IMR-90 (cell line): Measurements from ENCODE around the gene ABCC5. TPM values are rescaled to one million over a fixed set of nuclear protein-coding genes. Genes with fewer than 3 reads are reported as not detected.

ENCODE experiments used
- ATAC-seq: fragments of 200-7000 bp; cut with Tn5 transposase; 2 replicates; pipeline ENCODE4 v1.9.1; 2020; ENCODE audit warnings: low read depth, mild to moderate bottlenecking, moderate library complexity
- BruUV-seq: library from RNA; stranded (reverse); fragments of 400-500 nt; replicated peaks from 2 replicates; lab custom pipeline; 2021; lab: Mats Ljungman, UMichigan
- CTCF ChIA-PET: fragments of 300-600 bp; formaldehyde crosslinking; extraction: SDS; loops from one replicate; lab custom pipeline; 2021; ENCODE audit warnings: antibody characterized with exemption; lab: Yijun Ruan, JAX
- POLR2A ChIA-PET: fragments of 300-600 bp; sonication (Branson Sonifier 250); formaldehyde crosslinking; loops from one replicate; lab custom pipeline; 2022; ENCODE audit warnings: antibody characterized with exemption; ENCODE audit not compliant: unreplicated experiment; lab: Charles Lee
- DNase-seq: peaks from one replicate; pipeline ENCODE4 v3.0.0; 2013
- H2AFZ ChIP-seq: replicated peaks from 2 replicates; pipeline ENCODE3; 2013; ENCODE audit warnings: low read length, mild to moderate bottlenecking; ENCODE audit not compliant: poor library complexity
- H2AK5ac ChIP-seq: 2 replicates; pipeline ENCODE4 v1.6.1; 2013; ENCODE audit warnings: low read depth, low read length, inconsistent platforms
- H2AK9ac ChIP-seq: replicated peaks from 2 replicates; pipeline ENCODE3; 2013; ENCODE audit warnings: mild to moderate bottlenecking, low read depth, low read length, moderate library complexity; ENCODE audit not compliant: poor library complexity
- H2BK120ac ChIP-seq: 2 replicates; pipeline ENCODE4 v1.6.1; 2013; ENCODE audit warnings: low read depth, low read length, inconsistent platforms
- H2BK15ac ChIP-seq: 3 replicates; pipeline ENCODE4 v1.6.1; 2013; ENCODE audit warnings: low read depth, low read length, inconsistent platforms
- H2BK20ac ChIP-seq: 2 replicates; pipeline ENCODE4 v1.6.1; 2013; ENCODE audit warnings: low read depth, mild to moderate bottlenecking, inconsistent platforms, low read length, moderate library complexity
- H2BK5ac ChIP-seq: 2 replicates; pipeline ENCODE4 v1.6.1; 2013; ENCODE audit warnings: mild to moderate bottlenecking, low read depth, low read length, inconsistent platforms; ENCODE audit not compliant: poor library complexity, severe bottlenecking
- H3K14ac ChIP-seq: replicated peaks from 2 replicates; pipeline ENCODE4 v1.6.1; 2013; ENCODE audit warnings: low read depth, low read length, inconsistent platforms
- H3K18ac ChIP-seq: 2 replicates; pipeline ENCODE4 v1.6.1; 2013; ENCODE audit warnings: low read depth, low read length, control low read depth
- H3K23ac ChIP-seq: 2 replicates; pipeline ENCODE4 v1.6.1; 2013; ENCODE audit warnings: low read depth, low read length, inconsistent platforms
- H3K27ac ChIP-seq: 2 replicates; pipeline ENCODE4 v1.5.1; 2013; ENCODE audit warnings: mild to moderate bottlenecking, control low read depth, low read length; ENCODE audit not compliant: insufficient read depth
- H3K27me3 ChIP-seq: 2 replicates; pipeline ENCODE4 v1.6.1; 2013; ENCODE audit warnings: low read length; ENCODE audit not compliant: control insufficient read depth, insufficient read depth
- H3K36me3 ChIP-seq: 2 replicates; pipeline ENCODE4 v1.6.1; 2013; ENCODE audit warnings: low read length, mixed read lengths; ENCODE audit not compliant: control insufficient read depth, insufficient read depth
- H3K4ac ChIP-seq: 2 replicates; pipeline ENCODE4 v1.6.1; 2013; ENCODE audit warnings: low read depth, low read length, inconsistent platforms
- H3K4me1 ChIP-seq: 2 replicates; pipeline ENCODE4 v1.6.1; 2013; ENCODE audit warnings: low read length, mixed read lengths; ENCODE audit not compliant: control insufficient read depth, insufficient read depth
- H3K4me2 ChIP-seq: 2 replicates; pipeline ENCODE4 v1.6.1; 2013; ENCODE audit warnings: low read depth, mild to moderate bottlenecking, control low read depth, low read length, moderate library complexity
- H3K4me3 ChIP-seq: 2 replicates; pipeline ENCODE4 v1.5.1; 2013; ENCODE audit warnings: low read depth, mild to moderate bottlenecking, control low read depth, low read length, moderate library complexity; ENCODE audit not compliant: insufficient read depth
- H3K56ac ChIP-seq: 2 replicates; pipeline ENCODE4 v1.6.1; 2013; ENCODE audit warnings: low read length, inconsistent platforms; ENCODE audit not compliant: insufficient read depth; ENCODE audit errors: extremely low read depth
- H3K79me1 ChIP-seq, 2 experiments: 2 replicates each; pipeline ENCODE4 v1.6.1; 2013; ENCODE audit warnings: low read length in 2 of 2, inconsistent platforms in 1 of 2, low read depth in 1 of 2
- H3K9ac ChIP-seq: 2 replicates; pipeline ENCODE4 v1.6.1; 2013; ENCODE audit warnings: low read depth, low read length, control low read depth
- H3K9me1 ChIP-seq: 2 replicates; pipeline ENCODE4 v1.6.1; 2013; ENCODE audit warnings: low read length, inconsistent platforms; ENCODE audit not compliant: insufficient read depth
- H3K9me3 ChIP-seq: 2 replicates; pipeline ENCODE4 v1.6.1; 2013; ENCODE audit warnings: low read length; ENCODE audit not compliant: control insufficient read depth, insufficient read depth
- H4K20me1 ChIP-seq: 2 replicates; pipeline ENCODE4 v1.6.1; 2013; ENCODE audit warnings: low read length, inconsistent platforms; ENCODE audit not compliant: insufficient read depth
- H4K5ac ChIP-seq: 2 replicates; pipeline ENCODE4 v1.6.1; 2013; ENCODE audit warnings: mild to moderate bottlenecking, low read depth, low read length, control low read depth
- H4K8ac ChIP-seq, 2 experiments: 2 replicates each; pipeline ENCODE4 v1.6.1; 2013; ENCODE audit warnings: low read depth in 2 of 2, low read length in 2 of 2, control low read depth in 1 of 2, inconsistent platforms in 1 of 2
- H4K91ac ChIP-seq: 2 replicates; pipeline ENCODE4 v1.6.1; 2013; ENCODE audit warnings: low read depth, low read length, inconsistent platforms; ENCODE audit not compliant: insufficient read depth
- BHLHE40 ChIP-seq: fragments of 150-350 bp; IDR thresholded peaks from 2 replicates; pipeline ENCODE4 v1.6.1; 2016; ENCODE audit warnings: mild to moderate bottlenecking, low read depth, low read length
- CEBPB ChIP-seq: IDR thresholded peaks from 2 replicates; pipeline ENCODE4 v1.6.1; 2012; ENCODE audit warnings: low read depth, low read length, improper control_type of control experiment
- CHD1 ChIP-seq: IDR thresholded peaks from 2 replicates; pipeline ENCODE4 v1.6.1; 2012; ENCODE audit warnings: low read depth, low read length, improper control_type of control experiment
- FOS ChIP-seq: fragments of 150-350 bp; IDR thresholded peaks from 2 replicates; pipeline ENCODE4 v1.6.1; 2016; ENCODE audit warnings: low read depth, low read length
- MAFK ChIP-seq: IDR thresholded peaks from 2 replicates; pipeline ENCODE4 v1.6.1; 2012; ENCODE audit warnings: low read depth, low read length, improper control_type of control experiment
- MAZ ChIP-seq: IDR thresholded peaks from 2 replicates; pipeline ENCODE4 v1.6.1; 2012; ENCODE audit warnings: low read depth, mild to moderate bottlenecking, low read length, improper control_type of control experiment, moderate library complexity, borderline replicate concordance
- MXI1 ChIP-seq: IDR thresholded peaks from 2 replicates; pipeline ENCODE4 v1.6.1; 2012; ENCODE audit warnings: low read depth, mild to moderate bottlenecking, low read length, moderate library complexity, borderline replicate concordance
- NFE2L2 ChIP-seq: fragments of 150-350 bp; IDR thresholded peaks from 2 replicates; pipeline ENCODE4 v1.6.1; 2016; ENCODE audit warnings: low read depth, mild to moderate bottlenecking, low read length
- POLR2A ChIP-seq: IDR thresholded peaks from 2 replicates; pipeline ENCODE4 v1.6.1; 2012; ENCODE audit warnings: mild to moderate bottlenecking, low read depth, low read length
- RAD21 ChIP-seq: IDR thresholded peaks from 2 replicates; pipeline ENCODE4 v1.6.1; 2012; ENCODE audit warnings: low read length, improper control_type of control experiment
- RCOR1 ChIP-seq: IDR thresholded peaks from 2 replicates; pipeline ENCODE4 v1.6.1; 2012; ENCODE audit warnings: mild to moderate bottlenecking, low read length, improper control_type of control experiment; ENCODE audit not compliant: insufficient replicate concordance
- SMC3 ChIP-seq: fragments of 150-350 bp; IDR thresholded peaks from 2 replicates; pipeline ENCODE4 v1.6.1; 2016; ENCODE audit warnings: low read depth, mild to moderate bottlenecking, antibody characterized with exemption, low read length, moderate library complexity
- WGBS, 2 experiments: methylation state at CpG; one replicate each; pipeline versions ENCODE4 v1.1.5 to v1.1.7; 2013; ENCODE audit warnings: missing lambda C conversion rate in 2 of 2; ENCODE audit not compliant: insufficient read length in 1 of 2; ENCODE audit errors: extremely low coverage in 2 of 2; 5-methylcytosine and 5-hydroxymethylcytosine counted together
- dilution Hi-C: fragments of 300-500 bp; cut with HindIII; formaldehyde crosslinking; loops from one replicate; pipeline ENCODE4 v1.14.3; 2018; ENCODE audit warnings: low sequenced_read_pairs; ENCODE audit not compliant: unreplicated experiment
- in situ Hi-C: fragments of 300-500 bp; cut with MboI; formaldehyde crosslinking; loops from 3 replicates; pipeline ENCODE4 v1.14.3; 2019; ENCODE audit warnings: low sequenced_read_pairs, inconsistent platforms, mixed read lengths
- intact Hi-C: fragments of 100-400 bp; cut with micrococcal nuclease; formaldehyde crosslinking; loops from 2 replicates; pipeline ENCODE4 v1.10.0; 2022
- polyA plus RNA-seq, 3 experiments: library from polyadenylated mRNA; depleted of rRNA; stranded (reverse); fragments of >200 nt; gene quantifications; 2 replicates each; pipeline ENCODE4 v1.2.3, GENCODE V29; 2012; ENCODE audit warnings: low replicate concordance in 1 of 3
- total RNA-seq: library from RNA; depleted of rRNA; stranded (reverse); fragments of >200 nt; gene quantifications from 2 replicates; pipeline ENCODE4 v1.2.3, GENCODE V29; 2012
- TF ChIP-seq, protein P1 (sequence below): conservative IDR thresholded peaks from 2 replicates; pipeline ENCODE4 v1.5.1; 2012; ENCODE audit warnings: mild to moderate bottlenecking, low read depth, low read length, improper control_type of control experiment
- TF ChIP-seq, protein P2 (sequence below): fragments of 150-350 bp; IDR thresholded peaks from 2 replicates; pipeline ENCODE4 v1.6.1; 2017; ENCODE audit warnings: mild to moderate bottlenecking, antibody characterized with exemption, low read length, low read depth

The ABCC5 gene
- total and polyA plus RNA-seq, 2 of the 4 experiments (the other 2 are of a cell fraction): 8.4 to 17.7 TPM

DNA sequence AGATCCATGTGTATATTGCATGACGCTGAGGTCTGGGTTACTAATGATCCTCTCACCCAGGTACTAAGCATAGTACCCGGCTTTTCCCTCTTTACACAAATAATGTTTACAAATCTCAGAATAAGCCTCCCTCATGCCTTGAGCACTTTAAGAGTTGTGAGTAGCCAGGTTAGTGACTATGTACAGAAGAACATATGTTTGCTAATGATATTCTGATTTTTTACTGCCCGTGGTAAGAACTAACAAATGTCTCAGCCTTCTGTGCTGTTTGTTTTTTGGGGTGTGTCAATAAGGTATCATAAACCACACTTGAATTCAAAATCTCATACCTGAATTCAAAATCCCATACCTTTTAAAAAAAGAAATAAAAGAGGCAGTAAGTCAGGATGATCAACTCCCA, 59.5 kb downstream of the ABCC5 start:
- H3K27me3 ChIP-seq: no peaks in the 10 kb centered on the region
- ATAC-seq (no peak), DNase-seq (no peak)
- in situ Hi-C loops (no loop called here), intact Hi-C loops (no loop called here), dilution Hi-C loops (no loop called here)
- no peak for TF ChIP-seq FOS
- TF ChIP-seq, protein P1, sequence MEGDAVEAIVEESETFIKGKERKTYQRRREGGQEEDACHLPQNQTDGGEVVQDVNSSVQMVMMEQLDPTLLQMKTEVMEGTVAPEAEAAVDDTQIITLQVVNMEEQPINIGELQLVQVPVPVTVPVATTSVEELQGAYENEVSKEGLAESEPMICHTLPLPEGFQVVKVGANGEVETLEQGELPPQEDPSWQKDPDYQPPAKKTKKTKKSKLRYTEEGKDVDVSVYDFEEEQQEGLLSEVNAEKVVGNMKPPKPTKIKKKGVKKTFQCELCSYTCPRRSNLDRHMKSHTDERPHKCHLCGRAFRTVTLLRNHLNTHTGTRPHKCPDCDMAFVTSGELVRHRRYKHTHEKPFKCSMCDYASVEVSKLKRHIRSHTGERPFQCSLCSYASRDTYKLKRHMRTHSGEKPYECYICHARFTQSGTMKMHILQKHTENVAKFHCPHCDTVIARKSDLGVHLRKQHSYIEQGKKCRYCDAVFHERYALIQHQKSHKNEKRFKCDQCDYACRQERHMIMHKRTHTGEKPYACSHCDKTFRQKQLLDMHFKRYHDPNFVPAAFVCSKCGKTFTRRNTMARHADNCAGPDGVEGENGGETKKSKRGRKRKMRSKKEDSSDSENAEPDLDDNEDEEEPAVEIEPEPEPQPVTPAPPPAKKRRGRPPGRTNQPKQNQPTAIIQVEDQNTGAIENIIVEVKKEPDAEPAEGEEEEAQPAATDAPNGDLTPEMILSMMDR: no peak
- no peak for TF ChIP-seq CEBPB
- TF ChIP-seq CHD1: no peak
- no peak for TF ChIP-seq MXI1
- no peak for TF ChIP-seq NFE2L2
- no peak for TF ChIP-seq MAFK
- TF ChIP-seq RAD21: no peak
- TF ChIP-seq RCOR1: no peak
- TF ChIP-seq SMC3: no peak
- TF ChIP-seq, protein P2, sequence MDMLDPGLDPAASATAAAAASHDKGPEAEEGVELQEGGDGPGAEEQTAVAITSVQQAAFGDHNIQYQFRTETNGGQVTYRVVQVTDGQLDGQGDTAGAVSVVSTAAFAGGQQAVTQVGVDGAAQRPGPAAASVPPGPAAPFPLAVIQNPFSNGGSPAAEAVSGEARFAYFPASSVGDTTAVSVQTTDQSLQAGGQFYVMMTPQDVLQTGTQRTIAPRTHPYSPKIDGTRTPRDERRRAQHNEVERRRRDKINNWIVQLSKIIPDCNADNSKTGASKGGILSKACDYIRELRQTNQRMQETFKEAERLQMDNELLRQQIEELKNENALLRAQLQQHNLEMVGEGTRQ: no peak
- TF ChIP-seq BHLHE40: no peak
- no peak for TF ChIP-seq MAZ
- TF ChIP-seq POLR2A: no peak
- H3K4me1 ChIP-seq: no peaks in the 10 kb centered on the region
- H2BK15ac ChIP-seq: no peak overlapping the region
- H3K27ac ChIP-seq: no peak overlapping the region
- H3K4ac ChIP-seq: no peak overlapping the region
- peaks cover 34% of the 10 kb centered on the region for H3K36me3 ChIP-seq
- no TSS peak for BruUV-seq
- H3K9me1 ChIP-seq: peaks cover 8% of the 10 kb centered on the region; the same call in 1 of the 2 replicates
- ChIA-PET CTCF (no interaction called here), POLR2A (no interaction called here)
- H3K14ac ChIP-seq: no peak overlapping the region
- H3K4me3 ChIP-seq: no peak overlapping the region
- no peak overlapping the region for H2BK20ac ChIP-seq
- no peak overlapping the region for H4K5ac ChIP-seq
- H3K79me1 ChIP-seq: no peaks in the 10 kb centered on the region
- no CpG with 5 or more reads among the region's 3 CpGs for WGBS, 2 experiments
- H4K8ac ChIP-seq: no peak overlapping the region
- no peak overlapping the region for H3K56ac ChIP-seq
- H3K23ac ChIP-seq: no peak overlapping the region
- no peak overlapping the region for H2AFZ ChIP-seq
- no peak overlapping the region for H2BK5ac ChIP-seq
- no peak overlapping the region for H2BK120ac ChIP-seq
- H3K9ac ChIP-seq: no peak overlapping the region
- no peak overlapping the region for H3K4me2 ChIP-seq
- H2AK5ac ChIP-seq: no peak overlapping the region
- no peak overlapping the region for H2AK9ac ChIP-seq
- H4K20me1 ChIP-seq: no peaks in the 10 kb centered on the region
- no peak overlapping the region for H3K18ac ChIP-seq
- no peak overlapping the region for H4K91ac ChIP-seq
- no peaks in the 10 kb centered on the region for H3K9me3 ChIP-seq
